GM18511 (cell line): ENCODE measurements around the gene HS3ST2.
"Not testable (repeated sequence)": the region's sequence is repeated elsewhere in the genome, so short reads cannot be mapped to it uniquely, and the experiment has no call there.

Experiments used
- ATAC-seq: cut with Tn5 transposase; IDR thresholded peaks from one replicate; pipeline ENCODE4 v1.9.1; 2021; ENCODE audit warnings: mild to moderate bottlenecking, moderate library complexity; ENCODE audit not compliant: unreplicated experiment

Gene HS3ST2

GRCh38 chr16:22929461-22929860 lies 115.5 kb downstream of the HS3ST2 start:
- ATAC-seq = no peak

- ATAC-seq = no peak
Observed at GRCh38 chr16:22932032-22932771, 118.2 kb downstream of the HS3ST2 start.

- ATAC-seq = no peak
Observed at GRCh38 chr16:22933173-22933572, 119.2 kb downstream of the HS3ST2 start.

- ATAC-seq = no peak
Observed at GRCh38 chr16:22934786-22935185, 120.8 kb downstream of the HS3ST2 start.

- ATAC-seq = no peak
Observed at GRCh38 chr16:22937169-22937568, 123.2 kb downstream of the HS3ST2 start.

GRCh38 chr16:22938647-22939046 lies 124.7 kb downstream of the HS3ST2 start:
- ATAC-seq = no peak

GRCh38 chr16:22939744-22940363 lies 125.9 kb downstream of the HS3ST2 start:
- ATAC-seq = not testable (repeated sequence)

GRCh38 chr16:22941970-22942501 lies 128.1 kb downstream of the HS3ST2 start:
- ATAC-seq = no peak

- no peak for ATAC-seq
Observed at GRCh38 chr16:22942811-22943210, 128.8 kb downstream of the HS3ST2 start.

GRCh38 chr16:22945361-22945760 lies 131.4 kb downstream of the HS3ST2 start:
- ATAC-seq = no peak

GRCh38 chr16:22946433-22946832 lies 132.5 kb downstream of the HS3ST2 start:
- no peak for ATAC-seq

- ATAC-seq = no peak
Observed at GRCh38 chr16:22948058-22948602, 134.2 kb downstream of the HS3ST2 start.

GRCh38 chr16:22948603-22949368 lies 134.8 kb downstream of the HS3ST2 start:
- ATAC-seq = no peak

- no peak for ATAC-seq
Observed at GRCh38 chr16:22955461-22956070, 141.6 kb downstream of the HS3ST2 start.

GRCh38 chr16:22961206-22961605 lies 147.2 kb downstream of the HS3ST2 start:
- no peak for ATAC-seq

- no peak for ATAC-seq
Observed at GRCh38 chr16:22962905-22963304, 148.9 kb downstream of the HS3ST2 start.
